Left forelimb (tissue), 1 donor: ENCODE results near the gene TMC4.
"Not testable (repeated sequence)": the region's sequence is repeated elsewhere in the genome, so short reads cannot be mapped to it uniquely, and the experiment has no call there.

ENCODE experiments used
- DNase-seq: peaks from one replicate; pipeline ENCODE4 v3.0.0-alpha.2; 2018; ENCODE audit warnings: low spot score

The TMC4 gene

GRCh38 chr19:54203151-54203611 is 30.2 kb upstream of the TMC4 start:
- no peak for DNase-seq

GRCh38 chr19:54201980-54202379 is 29.0 kb upstream of the TMC4 start:
- no peak for DNase-seq

- no peak for DNase-seq
These were observed 28.3 kb upstream of the TMC4 start for GRCh38 chr19:54201172-54201701.

- DNase-seq = no peak
These were observed 26.4 kb upstream of the TMC4 start for GRCh38 chr19:54199401-54199800.

- DNase-seq = no peak
These were observed 24.2 kb upstream of the TMC4 start for GRCh38 chr19:54197121-54197520.

- DNase-seq = no peak
These were observed 23.6 kb upstream of the TMC4 start for GRCh38 chr19:54196536-54196935.

GRCh38 chr19:54194463-54194862 is 21.5 kb upstream of the TMC4 start:
- not testable (repeated sequence) for DNase-seq

GRCh38 chr19:54193011-54193410 is 20.1 kb upstream of the TMC4 start:
- no peak for DNase-seq

GRCh38 chr19:54191811-54192453 is 19.0 kb upstream of the TMC4 start:
- DNase-seq = no peak

GRCh38 chr19:54191011-54191810 is 18.3 kb upstream of the TMC4 start, which contains the start of gene TSEN34:
TSEN34 (plus strand) TSS chr19:54191308; CDS start chr19:54191365, 57 bp downstream.
- no peak for DNase-seq

- DNase-seq = peak; percentile 100
These were observed 17.6 kb upstream of the TMC4 start for GRCh38 chr19:54190503-54191010.

- DNase-seq = peak; percentile 99
These were observed 17.0 kb upstream of the TMC4 start for GRCh38 chr19:54189735-54190502.

GRCh38 chr19:54189145-54189734 is 16.3 kb upstream of the TMC4 start, which contains the start of gene MBOAT7:
MBOAT7 (minus strand) TSS chr19:54189580; CDS start chr19:54188508, 1,072 bp downstream.
- DNase-seq = no peak

- no peak for DNase-seq
These were observed 15.4 kb upstream of the TMC4 start for GRCh38 chr19:54188215-54188871.

GRCh38 chr19:54186934-54187381 is 14.0 kb upstream of the TMC4 start:
- no peak for DNase-seq

- no peak for DNase-seq
These were observed 13.4 kb upstream of the TMC4 start for GRCh38 chr19:54186351-54186750.

- peak; percentile 45 for DNase-seq
These were observed 10.5 kb upstream of the TMC4 start for GRCh38 chr19:54183431-54183830.

GRCh38 chr19:54181894-54182293 is 8.9 kb upstream of the TMC4 start:
- not testable (repeated sequence) for DNase-seq

- no peak for DNase-seq
These were observed 7.7 kb upstream of the TMC4 start for GRCh38 chr19:54180691-54181091.

- peak; percentile 65 for DNase-seq
These were observed 7.0 kb upstream of the TMC4 start for GRCh38 chr19:54179921-54180461.
